Panc1 (cell line): ENCODE measurements around the gene LETMD1.

ENCODE experiments used
- POLR2AphosphoS5 ChIP-seq: IDR thresholded peaks from 2 replicates; pipeline ENCODE4 v1.6.1; 2012; ENCODE audit warnings: mild to moderate bottlenecking, low read depth, low read length, moderate library complexity
- TF ChIP-seq, protein P1 (sequence below): fragments of 450-650 bp; IDR thresholded peaks from 2 replicates; pipeline ENCODE4 v1.5.1; 2017; ENCODE audit warnings: mild to moderate bottlenecking
- TF ChIP-seq, protein P2 (sequence below), 2 experiments: IDR thresholded peaks; 2 replicates each; pipeline ENCODE4 v1.6.1; 2011 to 2012; ENCODE audit warnings: low read depth in 2 of 2, control low read depth in 1 of 2, low read length in 1 of 2, mild to moderate bottlenecking in 1 of 2, moderate library complexity in 1 of 2; ENCODE audit not compliant: insufficient read depth in 1 of 2

DNA sequence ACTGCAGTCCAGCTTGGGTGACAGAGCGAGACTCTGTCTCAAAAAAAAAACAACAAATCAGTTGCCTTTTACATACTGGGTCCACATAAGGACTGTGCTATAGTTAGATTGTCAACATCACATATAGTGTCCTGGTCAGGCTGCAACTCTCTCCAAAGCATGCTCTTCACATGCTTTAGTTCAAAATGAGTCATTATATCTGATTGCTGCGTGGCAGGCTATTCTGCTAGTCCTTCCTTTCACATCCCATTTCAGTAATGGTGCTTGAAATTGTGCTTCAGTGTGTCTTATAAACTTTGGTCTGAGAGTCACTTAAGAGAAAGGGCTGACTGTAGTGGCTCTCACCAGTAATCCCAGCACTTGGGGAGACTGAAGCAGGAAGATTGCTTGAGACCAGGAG, 6.9 kb downstream of the LETMD1 start:
- TF ChIP-seq, protein P1, sequence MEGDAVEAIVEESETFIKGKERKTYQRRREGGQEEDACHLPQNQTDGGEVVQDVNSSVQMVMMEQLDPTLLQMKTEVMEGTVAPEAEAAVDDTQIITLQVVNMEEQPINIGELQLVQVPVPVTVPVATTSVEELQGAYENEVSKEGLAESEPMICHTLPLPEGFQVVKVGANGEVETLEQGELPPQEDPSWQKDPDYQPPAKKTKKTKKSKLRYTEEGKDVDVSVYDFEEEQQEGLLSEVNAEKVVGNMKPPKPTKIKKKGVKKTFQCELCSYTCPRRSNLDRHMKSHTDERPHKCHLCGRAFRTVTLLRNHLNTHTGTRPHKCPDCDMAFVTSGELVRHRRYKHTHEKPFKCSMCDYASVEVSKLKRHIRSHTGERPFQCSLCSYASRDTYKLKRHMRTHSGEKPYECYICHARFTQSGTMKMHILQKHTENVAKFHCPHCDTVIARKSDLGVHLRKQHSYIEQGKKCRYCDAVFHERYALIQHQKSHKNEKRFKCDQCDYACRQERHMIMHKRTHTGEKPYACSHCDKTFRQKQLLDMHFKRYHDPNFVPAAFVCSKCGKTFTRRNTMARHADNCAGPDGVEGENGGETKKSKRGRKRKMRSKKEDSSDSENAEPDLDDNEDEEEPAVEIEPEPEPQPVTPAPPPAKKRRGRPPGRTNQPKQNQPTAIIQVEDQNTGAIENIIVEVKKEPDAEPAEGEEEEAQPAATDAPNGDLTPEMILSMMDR: no peak
- no peak for TF ChIP-seq POLR2AphosphoS5
- TF ChIP-seq, protein P2, sequence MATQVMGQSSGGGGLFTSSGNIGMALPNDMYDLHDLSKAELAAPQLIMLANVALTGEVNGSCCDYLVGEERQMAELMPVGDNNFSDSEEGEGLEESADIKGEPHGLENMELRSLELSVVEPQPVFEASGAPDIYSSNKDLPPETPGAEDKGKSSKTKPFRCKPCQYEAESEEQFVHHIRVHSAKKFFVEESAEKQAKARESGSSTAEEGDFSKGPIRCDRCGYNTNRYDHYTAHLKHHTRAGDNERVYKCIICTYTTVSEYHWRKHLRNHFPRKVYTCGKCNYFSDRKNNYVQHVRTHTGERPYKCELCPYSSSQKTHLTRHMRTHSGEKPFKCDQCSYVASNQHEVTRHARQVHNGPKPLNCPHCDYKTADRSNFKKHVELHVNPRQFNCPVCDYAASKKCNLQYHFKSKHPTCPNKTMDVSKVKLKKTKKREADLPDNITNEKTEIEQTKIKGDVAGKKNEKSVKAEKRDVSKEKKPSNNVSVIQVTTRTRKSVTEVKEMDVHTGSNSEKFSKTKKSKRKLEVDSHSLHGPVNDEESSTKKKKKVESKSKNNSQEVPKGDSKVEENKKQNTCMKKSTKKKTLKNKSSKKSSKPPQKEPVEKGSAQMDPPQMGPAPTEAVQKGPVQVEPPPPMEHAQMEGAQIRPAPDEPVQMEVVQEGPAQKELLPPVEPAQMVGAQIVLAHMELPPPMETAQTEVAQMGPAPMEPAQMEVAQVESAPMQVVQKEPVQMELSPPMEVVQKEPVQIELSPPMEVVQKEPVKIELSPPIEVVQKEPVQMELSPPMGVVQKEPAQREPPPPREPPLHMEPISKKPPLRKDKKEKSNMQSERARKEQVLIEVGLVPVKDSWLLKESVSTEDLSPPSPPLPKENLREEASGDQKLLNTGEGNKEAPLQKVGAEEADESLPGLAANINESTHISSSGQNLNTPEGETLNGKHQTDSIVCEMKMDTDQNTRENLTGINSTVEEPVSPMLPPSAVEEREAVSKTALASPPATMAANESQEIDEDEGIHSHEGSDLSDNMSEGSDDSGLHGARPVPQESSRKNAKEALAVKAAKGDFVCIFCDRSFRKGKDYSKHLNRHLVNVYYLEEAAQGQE (IDR thresholded peaks at IDR 0.05; ENCODE audit: insufficient read depth in 1 of 2, low read depth in 2 of 2, low read length in 1 of 2): no peak
